H1 (cell line): ENCODE measurements around the gene MATR3. TPM values are rescaled to one million over a fixed set of nuclear protein-coding genes. Genes with fewer than 3 reads are reported as not detected.

Experiments
- CTCF ChIA-PET: fragments of 300-600 bp; sonication (Branson Sonifier 250); formaldehyde crosslinking; loops from one replicate; lab custom pipeline; 2021; ENCODE audit not compliant: partially characterized antibody; lab: Charles Lee
- POLR2A ChIA-PET: fragments of 300-600 bp; sonication (Branson Sonifier 250); formaldehyde crosslinking; loops from one replicate; lab custom pipeline; 2021; ENCODE audit warnings: inconsistent platforms; ENCODE audit not compliant: partially characterized antibody; lab: Charles Lee
- DNase-seq, 2 experiments: peaks; one replicate each; pipeline versions ENCODE4 v3.0.0 to v3.0.0-alpha.2; 2010 to 2022; ENCODE audit warnings: low spot score in 2 of 2, low read depth in 1 of 2, mixed read lengths in 1 of 2
- FAIRE-seq: peaks from 2 replicates; lab custom pipeline; 2011; peaks lifted over from hg19 to GRCh38; lab: Jason Lieb, UNC
- H2AFZ ChIP-seq: 2 replicates; pipeline ENCODE4 v1.8.1; 2012; ENCODE audit warnings: low read length, inconsistent platforms
- H2AK5ac ChIP-seq: 2 replicates; pipeline ENCODE4 v1.6.1; 2013; ENCODE audit warnings: low read depth, low read length
- H2BK120ac ChIP-seq: replicated peaks from 2 replicates; pipeline ENCODE3; 2013; ENCODE audit warnings: low read depth, low read length, inconsistent platforms
- H2BK12ac ChIP-seq: 2 replicates; pipeline ENCODE4 v1.6.1; 2013; ENCODE audit warnings: low read depth, low read length
- H2BK15ac ChIP-seq: 2 replicates; pipeline ENCODE4 v1.6.1; 2013; ENCODE audit warnings: low read length
- H2BK20ac ChIP-seq: 2 replicates; pipeline ENCODE4 v1.6.1; 2013; ENCODE audit warnings: low read length
- H2BK5ac ChIP-seq: 2 replicates; pipeline ENCODE4 v1.6.1; 2013; ENCODE audit warnings: low read depth, low read length
- H3K14ac ChIP-seq: 2 replicates; pipeline ENCODE4 v1.6.1; 2013; ENCODE audit warnings: inconsistent platforms; ENCODE audit not compliant: insufficient read length
- H3K18ac ChIP-seq: 2 replicates; pipeline ENCODE4 v1.6.1; 2013; ENCODE audit warnings: low read length; ENCODE audit errors: extremely low read depth
- H3K23ac ChIP-seq: 2 replicates; pipeline ENCODE4 v1.6.1; 2013; ENCODE audit warnings: inconsistent platforms; ENCODE audit not compliant: insufficient read length
- H3K23me2 ChIP-seq: 2 replicates; pipeline ENCODE4 v1.6.1; 2013; ENCODE audit warnings: low read depth, low read length
- H3K27ac ChIP-seq: 2 replicates; pipeline ENCODE4 v1.6.1; 2011; ENCODE audit warnings: low read depth, low read length, inconsistent platforms
- H3K27me3 ChIP-seq, 4 experiments: replicated peaks in 1 of 4; 1 replicate in 1 of 4; 2 replicates in 3 of 4; pipeline versions ENCODE4 v1.6.1 to v1.8.1; 2011 to 2013; ENCODE audit warnings: low read length in 3 of 4, mild to moderate bottlenecking in 3 of 4, inconsistent platforms in 2 of 4, mixed read lengths in 2 of 4, moderate library complexity in 1 of 4; ENCODE audit not compliant: control insufficient read depth in 3 of 4, insufficient read depth in 3 of 4; ENCODE audit errors: extremely low read depth in 1 of 4
- H3K36me3 ChIP-seq, 4 experiments: 2 replicates each; pipeline versions ENCODE4 v1.6.1 to v1.8.1; 2011 to 2013; ENCODE audit warnings: mild to moderate bottlenecking in 4 of 4, low read length in 3 of 4, moderate library complexity in 2 of 4, control low read depth in 1 of 4, inconsistent platforms in 1 of 4; ENCODE audit not compliant: insufficient read depth in 4 of 4, control insufficient read depth in 2 of 4
- H3K4ac ChIP-seq: replicated peaks from 2 replicates; pipeline ENCODE3; 2013; ENCODE audit warnings: low read length, low read depth, mixed read lengths, inconsistent platforms; ENCODE audit not compliant: insufficient read length
- H3K4me1 ChIP-seq, 4 experiments: replicated peaks in 1 of 4; 1 replicate in 1 of 4; 2 replicates in 3 of 4; pipeline versions ENCODE4 v1.6.1 to v1.8.1; 2011 to 2013; ENCODE audit warnings: low read length in 3 of 4, inconsistent platforms in 2 of 4, mixed read lengths in 1 of 4; ENCODE audit not compliant: insufficient read depth in 4 of 4, control insufficient read depth in 3 of 4
- H3K4me2 ChIP-seq, 2 experiments: 2 replicates each; pipeline versions ENCODE4 v1.6.1 to v1.8.1; 2011 to 2013; ENCODE audit warnings: low read depth in 2 of 2, low read length in 2 of 2, control low read depth in 1 of 2, inconsistent platforms in 1 of 2, mild to moderate bottlenecking in 1 of 2; ENCODE audit not compliant: insufficient read depth in 1 of 2
- H3K4me3 ChIP-seq, 4 experiments: fragments of 200-600, 300-600 bp in 1 of 4; sonication (generic), shearing (Covaris generic), sonication (Bioruptor Twin) in 1 of 4; 2 replicates each; pipeline versions ENCODE4 v1.5.1 to v1.8.1; 2011 to 2016; ENCODE audit warnings: low read length in 4 of 4, low read depth in 3 of 4, control low read depth in 2 of 4, inconsistent platforms in 2 of 4, mild to moderate bottlenecking in 2 of 4, mixed read lengths in 1 of 4, moderate library complexity in 1 of 4; ENCODE audit not compliant: insufficient read depth in 2 of 4; ENCODE audit errors: extremely low read depth in 1 of 4
- H3K56ac ChIP-seq: replicated peaks from 2 replicates; pipeline ENCODE3; 2013; ENCODE audit warnings: low read depth, mild to moderate bottlenecking, mixed read lengths, low read length, inconsistent platforms; ENCODE audit not compliant: insufficient read length
- H3K79me1 ChIP-seq: 2 replicates; pipeline ENCODE4 v1.6.1; 2013; ENCODE audit warnings: low read depth, low read length, control low read depth
- H3K79me2 ChIP-seq, 2 experiments: 2 replicates each; pipeline versions ENCODE4 v1.6.1 to v1.8.1; 2012 to 2013; ENCODE audit warnings: low read length in 2 of 2, mild to moderate bottlenecking in 2 of 2, inconsistent platforms in 1 of 2; ENCODE audit not compliant: insufficient read depth in 2 of 2, control insufficient read depth in 1 of 2
- H3K9ac ChIP-seq, 4 experiments: replicated peaks in 1 of 4; 1 replicate in 1 of 4; 2 replicates in 3 of 4; pipeline versions ENCODE4 v1.6.1 to v1.8.1; 2011 to 2013; ENCODE audit warnings: low read depth in 3 of 4, low read length in 3 of 4, control low read depth in 2 of 4, mild to moderate bottlenecking in 2 of 4, moderate library complexity in 2 of 4, inconsistent platforms in 1 of 4; ENCODE audit errors: extremely low read depth in 1 of 4
- H3K9me3 ChIP-seq, 2 experiments: 2 replicates each; pipeline versions ENCODE4 v1.6.1 to v1.8.1; 2012 to 2013; ENCODE audit warnings: mild to moderate bottlenecking in 2 of 2, moderate library complexity in 2 of 2, control low read depth in 1 of 2, inconsistent platforms in 1 of 2, low read depth in 1 of 2, low read length in 1 of 2, mixed read lengths in 1 of 2; ENCODE audit not compliant: insufficient read depth in 2 of 2
- H4K20me1 ChIP-seq, 2 experiments: replicated peaks in 1 of 2; 2 replicates each; pipeline versions ENCODE3 to v1.8.1; 2011 to 2013; ENCODE audit warnings: inconsistent platforms in 2 of 2, low read length in 2 of 2, mild to moderate bottlenecking in 1 of 2; ENCODE audit not compliant: insufficient read depth in 2 of 2, control insufficient read depth in 1 of 2
- H4K5ac ChIP-seq: 2 replicates; pipeline ENCODE4 v1.6.1; 2013; ENCODE audit warnings: low read length, low read depth, mixed read lengths, inconsistent platforms; ENCODE audit not compliant: insufficient read length
- H4K8ac ChIP-seq: 2 replicates; pipeline ENCODE4 v1.8.0; 2013; ENCODE audit warnings: mild to moderate bottlenecking, moderate library complexity, low read length, inconsistent platforms; ENCODE audit not compliant: insufficient read depth; ENCODE audit errors: extremely low read depth
- H4K91ac ChIP-seq: replicated peaks from 2 replicates; pipeline ENCODE3; 2013; ENCODE audit warnings: low read length, mixed read lengths, inconsistent platforms; ENCODE audit not compliant: insufficient read length
- POLR2A ChIP-seq, 2 experiments: IDR thresholded peaks; 1 replicate in 1 of 2; 2 replicates in 1 of 2; pipeline ENCODE4 v1.6.1; 2011; ENCODE audit warnings: low read depth in 2 of 2, low read length in 2 of 2, mild to moderate bottlenecking in 2 of 2; ENCODE audit errors: control extremely low read depth in 1 of 2
- RNF2 ChIP-seq: fragments of 200-900, 300-1000 bp; sonication (generic); IDR thresholded peaks from 2 replicates; pipeline ENCODE4 v1.7.1; 2016; ENCODE audit warnings: borderline replicate concordance, low read depth, mild to moderate bottlenecking, antibody characterized with exemption, low read length; ENCODE audit not compliant: poor library complexity, severe bottlenecking; ENCODE audit errors: missing control alignments
- WGBS, 2 experiments: shearing (Covaris generic) in 1 of 2; methylation state at CpG; one replicate each; pipeline versions ENCODE4 v1.1.6 to v1.1.7; 2013 to 2015; ENCODE audit warnings: low lambda C conversion rate in 2 of 2, mixed read lengths in 2 of 2, inconsistent platforms in 1 of 2, low coverage in 1 of 2, missing lambda C conversion rate in 1 of 2; ENCODE audit not compliant: insufficient replicate concordance in 2 of 2, insufficient coverage in 1 of 2, insufficient read length in 1 of 2; ENCODE audit errors: extremely low coverage in 1 of 2, missing lambda C conversion rate in 1 of 2; 5-methylcytosine and 5-hydroxymethylcytosine counted together
- polyA plus RNA-seq, 7 experiments: library from polyadenylated mRNA; depleted of rRNA in 3 of 7; stranded (reverse) in 5 of 7; unstranded in 2 of 7; fragments of >200 nt in 5 of 7; fragments of 200-250 nt in 2 of 7; gene quantifications; 1 replicate in 5 of 7; 2 replicates in 1 of 7; 4 replicates in 1 of 7; pipeline versions ENCODE4 v1.2.1 to v1.2.3, GENCODE V29; 2011 to 2013; ENCODE audit warnings: missing spikeins in 2 of 7, mixed read lengths in 2 of 7
- total RNA-seq: library from RNA; stranded (reverse); fragmentation: NEBNext Ultra II Directional; extraction: Animal tissue kit (Norgen Biotek cat#: 25700); gene quantifications from 2 replicates; pipeline ENCODE4 v1.2.1, GENCODE V29; 2021

Gene MATR3
- total and polyA plus RNA-seq, 2 of the 8 experiments (the other 6 are each of a cell fraction or from before 2014, with no cell fraction given), result 116 to 389 TPM

DNA sequence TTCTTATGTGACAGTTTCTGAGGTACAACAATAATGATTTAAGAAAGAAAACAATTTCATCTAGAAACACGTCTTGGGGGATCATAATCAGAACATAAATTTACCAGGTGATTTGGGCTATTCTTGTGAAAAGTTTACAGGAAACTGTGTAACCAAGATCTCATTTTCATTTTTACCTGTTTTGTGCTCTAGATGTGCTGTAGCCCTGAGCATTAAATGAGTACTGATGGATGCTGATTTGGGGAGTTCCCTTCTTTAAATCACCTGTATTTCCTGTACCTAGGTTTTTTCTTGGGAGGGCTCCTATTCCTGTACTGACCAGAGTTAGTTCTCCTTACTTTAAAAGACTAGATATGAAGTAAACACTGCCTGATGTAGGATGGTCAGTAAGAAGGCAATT is 12.7 kb downstream of the MATR3 start:
- H4K8ac ChIP-seq, result no peak overlapping the region
- TF ChIP-seq POLR2A (IDR thresholded peaks at IDR 0.05; ENCODE audit: control extremely low read depth in 1 of 2, low read depth in 2 of 2, low read length in 2 of 2), result peak; percentile 18 to 32; a peak in 2 of 3 replicates
- TF ChIP-seq RNF2, result no peak
- TF ChIP-seq, all 59 proteins: peak for 1
- H3K4ac ChIP-seq, result no peak overlapping the region
- no peaks in the 10 kb centered on the region for H3K79me1 ChIP-seq
- H3K4me3 ChIP-seq, result no peak overlapping the region
- no peaks in the 10 kb centered on the region for H3K9me3 ChIP-seq
- H3K56ac ChIP-seq, result no peak overlapping the region
- peaks cover 24 to 67% of the 10 kb centered on the region in 2 experiments for H4K20me1 ChIP-seq
- H2AFZ ChIP-seq, result no peak overlapping the region
- H2BK12ac ChIP-seq, result no peak overlapping the region
- no peaks in the 10 kb centered on the region for H3K23me2 ChIP-seq
- peaks cover 0 to 15% (median 0%) of the 10 kb centered on the region in 4 experiments; a peak in 2 of 8 replicates for H3K36me3 ChIP-seq
- no peak overlapping the region for H2BK5ac ChIP-seq
- H3K9ac ChIP-seq, result no peak overlapping the region
- FAIRE-seq (no peak), DNase-seq (no peak)
- no peak overlapping the region for H2BK120ac ChIP-seq
- H3K79me2 ChIP-seq, result peaks cover 66 to 100% of the 10 kb centered on the region in 2 experiments
- H2AK5ac ChIP-seq, result no peak overlapping the region
- no peak overlapping the region for H3K14ac ChIP-seq
- no peaks in the 10 kb centered on the region for H3K27me3 ChIP-seq
- ChIA-PET POLR2A (interaction anchor here (1.3 to 51.1 kb wide), 5 partner anchors 0 to 730 kb away, joined by 3 to 1766 read pairs (median 163); partner anchors contain the start of genes MATR3 and PAIP2), CTCF (interaction anchor here (1.9 kb wide), 1 partner anchor 13 kb away, joined by 7 read pairs; the partner anchor contains the start of gene MATR3)
- WGBS, 2 experiments, result 81% methylated on average over 1 of the region's 1 CpG; no CpG with 5 or more reads in 1 of the 2 experiments
- H3K4me2 ChIP-seq, result no peak overlapping the region
- H3K18ac ChIP-seq, result no peak overlapping the region
- H4K5ac ChIP-seq, result no peak overlapping the region
- H2BK20ac ChIP-seq, result no peak overlapping the region
- peaks cover 0 to 16% (median 8%) of the 10 kb centered on the region in 4 experiments; a peak in 6 of 7 replicates for H3K4me1 ChIP-seq
- H3K27ac ChIP-seq, result no peak overlapping the region
- no peak overlapping the region for H2BK15ac ChIP-seq
- H4K91ac ChIP-seq, result no peak overlapping the region
- no peak overlapping the region for H3K23ac ChIP-seq
